Measurements from ENCODE around the gene CTIF.
A peak's percentile ranks its signal among the peaks of the same experiment; 100 is the strongest.

The CTIF gene

GRCh38 chr18:48801728-48802542, 263.1 kb downstream of the CTIF start:
- no peaks in the 10 kb centered on the region for H3K27me3 ChIP-seq (replicated peaks; ENCODE audit: control insufficient read depth, insufficient read depth, low read length, poor library complexity, severe bottlenecking)
- DNase-seq: no peak
- H3K36me3 ChIP-seq (ENCODE audit: control insufficient read depth, insufficient read depth, low read length): no peaks in the 10 kb centered on the region
- H3K27ac ChIP-seq (ENCODE audit: insufficient read depth, low read length, poor library complexity, severe bottlenecking): no peak overlapping the region
- H3K4me3 ChIP-seq (ENCODE audit: insufficient read depth, low read depth, low read length, poor library complexity, severe bottlenecking): no peak overlapping the region
- H3K9me3 ChIP-seq (ENCODE audit: control insufficient read depth, low read length): no peaks in the 10 kb centered on the region
- H3K4me1 ChIP-seq (ENCODE audit: control insufficient read depth, insufficient read depth, low read length, poor library complexity, severe bottlenecking): peaks cover 6% of the 10 kb centered on the region

- H3K27me3 ChIP-seq (replicated peaks; ENCODE audit: control insufficient read depth, insufficient read depth, low read length, poor library complexity, severe bottlenecking): no peaks in the 10 kb centered on the region
- H3K4me1 ChIP-seq (ENCODE audit: control insufficient read depth, insufficient read depth, low read length, poor library complexity, severe bottlenecking): peaks cover 11% of the 10 kb centered on the region
- H3K9me3 ChIP-seq (ENCODE audit: control insufficient read depth, low read length): no peaks in the 10 kb centered on the region
- no peak for DNase-seq
- no peak overlapping the region for H3K27ac ChIP-seq (ENCODE audit: insufficient read depth, low read length, poor library complexity, severe bottlenecking)
- H3K4me3 ChIP-seq (ENCODE audit: insufficient read depth, low read depth, low read length, poor library complexity, severe bottlenecking): no peak overlapping the region
- H3K36me3 ChIP-seq (ENCODE audit: control insufficient read depth, insufficient read depth, low read length): no peaks in the 10 kb centered on the region
Measured at GRCh38 chr18:48802543-48803290, 263.9 kb downstream of the CTIF start.

GRCh38 chr18:48803518-48803917, 264.7 kb downstream of the CTIF start:
- H3K36me3 ChIP-seq (ENCODE audit: control insufficient read depth, insufficient read depth, low read length): no peaks in the 10 kb centered on the region
- H3K27me3 ChIP-seq (replicated peaks; ENCODE audit: control insufficient read depth, insufficient read depth, low read length, poor library complexity, severe bottlenecking): no peaks in the 10 kb centered on the region
- H3K9me3 ChIP-seq (ENCODE audit: control insufficient read depth, low read length): no peaks in the 10 kb centered on the region
- no peak for DNase-seq
- peaks cover 11% of the 10 kb centered on the region for H3K4me1 ChIP-seq (ENCODE audit: control insufficient read depth, insufficient read depth, low read length, poor library complexity, severe bottlenecking)
- H3K4me3 ChIP-seq (ENCODE audit: insufficient read depth, low read depth, low read length, poor library complexity, severe bottlenecking): no peak overlapping the region
- no peak overlapping the region for H3K27ac ChIP-seq (ENCODE audit: insufficient read depth, low read length, poor library complexity, severe bottlenecking)

- no peaks in the 10 kb centered on the region for H3K27me3 ChIP-seq (replicated peaks; ENCODE audit: control insufficient read depth, insufficient read depth, low read length, poor library complexity, severe bottlenecking)
- DNase-seq: no peak
Measured at GRCh38 chr18:48803951-48804855, 265.4 kb downstream of the CTIF start.

GRCh38 chr18:48804856-48805610, 266.2 kb downstream of the CTIF start:
- Histone ChIP-seq H3K27me3 (replicated peaks; ENCODE audit: control insufficient read depth, insufficient read depth, low read length, poor library complexity, severe bottlenecking) (no peaks in the 10 kb centered on the region), H3K27ac (ENCODE audit: insufficient read depth, low read length, poor library complexity, severe bottlenecking) (no peak overlapping the region), H3K9me3 (ENCODE audit: control insufficient read depth, low read length) (no peaks in the 10 kb centered on the region), H3K36me3 (ENCODE audit: control insufficient read depth, insufficient read depth, low read length) (no peaks in the 10 kb centered on the region), H3K4me3 (ENCODE audit: insufficient read depth, low read depth, low read length, poor library complexity, severe bottlenecking) (no peak overlapping the region), H3K4me1 (ENCODE audit: control insufficient read depth, insufficient read depth, low read length, poor library complexity, severe bottlenecking) (peaks cover 11% of the 10 kb centered on the region)
- no peak for DNase-seq

More at GRCh38 chr18:48803951-48804855, 265.4 kb downstream of the CTIF start:
- H3K4me3 ChIP-seq (ENCODE audit: insufficient read depth, low read depth, low read length, poor library complexity, severe bottlenecking): no peak overlapping the region
- H3K27ac ChIP-seq (ENCODE audit: insufficient read depth, low read length, poor library complexity, severe bottlenecking): no peak overlapping the region
- peaks cover 11% of the 10 kb centered on the region for H3K4me1 ChIP-seq (ENCODE audit: control insufficient read depth, insufficient read depth, low read length, poor library complexity, severe bottlenecking)
- no peaks in the 10 kb centered on the region for H3K9me3 ChIP-seq (ENCODE audit: control insufficient read depth, low read length)
- no peaks in the 10 kb centered on the region for H3K36me3 ChIP-seq (ENCODE audit: control insufficient read depth, insufficient read depth, low read length)

- peaks cover 11% of the 10 kb centered on the region for H3K4me1 ChIP-seq (ENCODE audit: control insufficient read depth, insufficient read depth, low read length, poor library complexity, severe bottlenecking)
- no peak overlapping the region for H3K27ac ChIP-seq (ENCODE audit: insufficient read depth, low read length, poor library complexity, severe bottlenecking)
- no peaks in the 10 kb centered on the region for H3K9me3 ChIP-seq (ENCODE audit: control insufficient read depth, low read length)
- no peak overlapping the region for H3K4me3 ChIP-seq (ENCODE audit: insufficient read depth, low read depth, low read length, poor library complexity, severe bottlenecking)
- no peaks in the 10 kb centered on the region for H3K27me3 ChIP-seq (replicated peaks; ENCODE audit: control insufficient read depth, insufficient read depth, low read length, poor library complexity, severe bottlenecking)
- H3K36me3 ChIP-seq (ENCODE audit: control insufficient read depth, insufficient read depth, low read length): no peaks in the 10 kb centered on the region
- no peak for DNase-seq
Measured at GRCh38 chr18:48805826-48806535, 267.1 kb downstream of the CTIF start.

GRCh38 chr18:48806551-48807261, 267.9 kb downstream of the CTIF start:
- Histone ChIP-seq H3K36me3 (ENCODE audit: control insufficient read depth, insufficient read depth, low read length) (no peaks in the 10 kb centered on the region), H3K4me3 (ENCODE audit: insufficient read depth, low read depth, low read length, poor library complexity, severe bottlenecking) (no peak overlapping the region), H3K27me3 (replicated peaks; ENCODE audit: control insufficient read depth, insufficient read depth, low read length, poor library complexity, severe bottlenecking) (no peaks in the 10 kb centered on the region), H3K27ac (ENCODE audit: insufficient read depth, low read length, poor library complexity, severe bottlenecking) (peak overlapping the region; percentile 2), H3K9me3 (ENCODE audit: control insufficient read depth, low read length) (no peaks in the 10 kb centered on the region), H3K4me1 (ENCODE audit: control insufficient read depth, insufficient read depth, low read length, poor library complexity, severe bottlenecking) (peaks cover 14% of the 10 kb centered on the region)
- DNase-seq: peak in 2 of 3 donors; percentile 33 to 34

GRCh38 chr18:48808476-48808875, 269.6 kb downstream of the CTIF start:
- Histone ChIP-seq H3K27ac (ENCODE audit: insufficient read depth, low read length, poor library complexity, severe bottlenecking) (no peak overlapping the region), H3K9me3 (ENCODE audit: control insufficient read depth, low read length) (no peaks in the 10 kb centered on the region), H3K27me3 (replicated peaks; ENCODE audit: control insufficient read depth, insufficient read depth, low read length, poor library complexity, severe bottlenecking) (no peaks in the 10 kb centered on the region), H3K4me1 (ENCODE audit: control insufficient read depth, insufficient read depth, low read length, poor library complexity, severe bottlenecking) (peaks cover 19% of the 10 kb centered on the region), H3K36me3 (ENCODE audit: control insufficient read depth, insufficient read depth, low read length) (no peaks in the 10 kb centered on the region), H3K4me3 (ENCODE audit: insufficient read depth, low read depth, low read length, poor library complexity, severe bottlenecking) (no peak overlapping the region)
- DNase-seq: no peak

Measured in effector memory CD4-positive, alpha-beta T cell (primary cell).